GM18508 (cell line): Measurements from ENCODE around the gene AFG1L.
"Not testable (repeated sequence)": the region's sequence is repeated elsewhere in the genome, so short reads cannot be mapped to it uniquely, and the experiment has no call there.

Source experiments
- ATAC-seq: cut with Tn5 transposase; IDR thresholded peaks from one replicate; pipeline ENCODE4 v1.9.1; 2021; ENCODE audit warnings: moderate number of reproducible peaks; ENCODE audit not compliant: insufficient read depth, unreplicated experiment

Gene AFG1L

GRCh38 chr6:108294727-108295625 is at the start of gene AFG1L:
Gene AFG1L, plus strand, starts transcription at chr6:108295054. Its CDS starts 26 bp downstream, at chr6:108295080.
- peak; percentile 62 for ATAC-seq

- not testable (repeated sequence) for ATAC-seq
These were observed 49.8 kb upstream of the AFG1L start for GRCh38 chr6:108245095-108245494.

- ATAC-seq, result no peak
These were observed 46.8 kb upstream of the AFG1L start for GRCh38 chr6:108247965-108248536.

- no peak for ATAC-seq
These were observed 44.5 kb upstream of the AFG1L start for GRCh38 chr6:108250240-108250866.

- no peak for ATAC-seq
These were observed 43.6 kb upstream of the AFG1L start for GRCh38 chr6:108251252-108251651.

- no peak for ATAC-seq
These were observed 42.8 kb upstream of the AFG1L start for GRCh38 chr6:108252055-108252454.

- ATAC-seq, result no peak
These were observed 41.6 kb upstream of the AFG1L start for GRCh38 chr6:108253241-108253640.

- ATAC-seq, result no peak
These were observed 40.1 kb upstream of the AFG1L start for GRCh38 chr6:108254433-108255410.

GRCh38 chr6:108260126-108260808 is 34.6 kb upstream of the AFG1L start:
- peak; percentile 3 for ATAC-seq

- peak; percentile 70 for ATAC-seq
These were observed 33.9 kb upstream of the AFG1L start, which contains the start of gene SNX3 for GRCh38 chr6:108260809-108261569. Gene SNX3, minus strand, starts transcription at chr6:108261040. Its CDS starts 119 bp downstream, at chr6:108260921.

- no peak for ATAC-seq
These were observed 31.5 kb upstream of the AFG1L start for GRCh38 chr6:108263371-108263770.

- no peak for ATAC-seq
These were observed 26.0 kb upstream of the AFG1L start for GRCh38 chr6:108268845-108269244.

GRCh38 chr6:108269955-108270354 is 24.9 kb upstream of the AFG1L start:
- ATAC-seq, result not testable (repeated sequence)

- no peak for ATAC-seq
These were observed 20.3 kb upstream of the AFG1L start for GRCh38 chr6:108274546-108274945.

GRCh38 chr6:108275976-108276375 is 18.9 kb upstream of the AFG1L start:
- ATAC-seq, result no peak

GRCh38 chr6:108277295-108277694 is 17.6 kb upstream of the AFG1L start:
- ATAC-seq, result no peak

GRCh38 chr6:108277831-108278230 is 17.0 kb upstream of the AFG1L start:
- no peak for ATAC-seq

GRCh38 chr6:108285381-108285780 is 9.5 kb upstream of the AFG1L start:
- no peak for ATAC-seq

GRCh38 chr6:108286366-108286765 is 8.5 kb upstream of the AFG1L start:
- no peak for ATAC-seq
